GM23338 (cell line): Measurements from ENCODE around the gene REG3G. TPM values are rescaled to one million over a fixed set of nuclear protein-coding genes. Genes with fewer than 3 reads are reported as not detected.

Experiments
- ATAC-seq: fragments of 200-7000 bp; cut with Tn5 transposase; 3 replicates; pipeline ENCODE4 v1.9.1; 2020
- DNase-seq: peaks from one replicate; pipeline ENCODE4 v3.0.0-alpha.2; 2015; ENCODE audit warnings: low spot score
- H2AFZ ChIP-seq: fragments of 200-600 bp; sonication (generic); 2 replicates; pipeline ENCODE4 v1.8.0; 2016; ENCODE audit warnings: antibody characterized with exemption, mild to moderate bottlenecking, moderate library complexity
- H3F3A ChIP-seq: fragments of 200-600 bp; sonication (generic); replicated peaks from 2 replicates; pipeline ENCODE4 v1.8.0; 2017; ENCODE audit warnings: antibody characterized with exemption, mixed run types, low read depth
- H3K27ac ChIP-seq: fragments of 200-600 bp; sonication (generic); 2 replicates; pipeline ENCODE4 v1.6.1; 2016; ENCODE audit warnings: low read depth
- H3K27me3 ChIP-seq: fragments of 200-600 bp; sonication (generic); 2 replicates; pipeline ENCODE4 v1.8.0; 2016; ENCODE audit warnings: mild to moderate bottlenecking, mixed run types, moderate library complexity; ENCODE audit not compliant: insufficient read depth
- H3K36me3 ChIP-seq: fragments of 200-600 bp; sonication (generic); 2 replicates; pipeline ENCODE4 v1.8.0; 2016; ENCODE audit warnings: mild to moderate bottlenecking; ENCODE audit not compliant: insufficient read depth
- H3K4me1 ChIP-seq: fragments of 200-600 bp; sonication (generic); 2 replicates; pipeline ENCODE4 v1.8.0; 2016; ENCODE audit warnings: mild to moderate bottlenecking, moderate library complexity; ENCODE audit not compliant: insufficient read depth
- H3K4me2 ChIP-seq: fragments of 200-600 bp; sonication (generic); 2 replicates; pipeline ENCODE4 v1.7.1; 2017; ENCODE audit warnings: mixed run types
- H3K4me3 ChIP-seq: fragments of 200-600 bp; sonication (generic); 2 replicates; pipeline ENCODE4 v1.6.1; 2016; ENCODE audit warnings: mixed run types
- H3K79me2 ChIP-seq: fragments of 200-600 bp; sonication (generic); replicated peaks from 2 replicates; pipeline ENCODE4 v1.8.0; 2017; ENCODE audit warnings: mild to moderate bottlenecking; ENCODE audit not compliant: insufficient read depth
- H3K9me2 ChIP-seq: fragments of 200-600 bp; sonication (generic); 2 replicates; pipeline ENCODE4 v1.8.0; 2017; ENCODE audit not compliant: insufficient read depth
- H4K20me1 ChIP-seq: fragments of 200-600 bp; sonication (generic); replicated peaks from 2 replicates; pipeline ENCODE4 v1.8.0; 2017; ENCODE audit warnings: mild to moderate bottlenecking; ENCODE audit not compliant: insufficient read depth
- H3K27ac Mint-ChIP-seq: 2 replicates; pipeline ENCODE4 v1.8.0; 2020; ENCODE audit warnings: inconsistent platforms, mild to moderate bottlenecking, moderate library complexity, mixed read lengths
- H3K27me3 Mint-ChIP-seq: 3 replicates; pipeline ENCODE4 v1.8.0; 2022; ENCODE audit warnings: low read depth, mild to moderate bottlenecking, moderate library complexity, mixed read lengths, inconsistent platforms; ENCODE audit not compliant: insufficient read depth, poor library complexity
- H3K36me3 Mint-ChIP-seq: 3 replicates; pipeline ENCODE4 v1.8.0; 2021; ENCODE audit warnings: low read depth, mild to moderate bottlenecking, inconsistent platforms, moderate library complexity, mixed read lengths
- H3K4me1 Mint-ChIP-seq: 3 replicates; pipeline ENCODE4 v1.8.0; 2020; ENCODE audit warnings: mild to moderate bottlenecking, inconsistent platforms, mixed read lengths
- H3K4me3 Mint-ChIP-seq: 3 replicates; pipeline ENCODE4 v1.8.0; 2021; ENCODE audit warnings: moderate library complexity, mild to moderate bottlenecking, inconsistent platforms, mixed read lengths
- H3K9me3 Mint-ChIP-seq: 3 replicates; pipeline ENCODE4 v1.8.0; 2020; ENCODE audit warnings: moderate library complexity, mild to moderate bottlenecking, inconsistent platforms, mixed read lengths
- CREB1 ChIP-seq: fragments of 250-450 bp; sonication (Bioruptor Pico); IDR thresholded peaks from 2 replicates; pipeline ENCODE4 v1.5.0; 2020; ENCODE audit warnings: low read depth, mild to moderate bottlenecking, moderate library complexity
- CTCF ChIP-seq, 2 experiments: fragments of 200-600 bp in 1 of 2; sonication (generic) in 1 of 2; conservative IDR thresholded peaks; 2 replicates each; pipeline versions ENCODE4 v1.5.1 to v1.6.1; 2016 to 2017; ENCODE audit warnings: antibody characterized with exemption in 2 of 2, low read depth in 2 of 2, mild to moderate bottlenecking in 2 of 2, moderate library complexity in 1 of 2
- ETS1 ChIP-seq: IDR thresholded peaks from 2 replicates; pipeline ENCODE4 v1.6.1; 2016; ENCODE audit warnings: antibody characterized with exemption
- EZH2 ChIP-seq: fragments of 200-600 bp; sonication (generic); IDR thresholded peaks from one replicate; pipeline ENCODE4 v1.8.0; 2017; ENCODE audit warnings: antibody characterized with exemption, mild to moderate bottlenecking, low read depth; ENCODE audit not compliant: unreplicated experiment
- EZH2phosphoT487 ChIP-seq: fragments of 200-600 bp; sonication (generic); IDR thresholded peaks from one replicate; pipeline ENCODE4 v1.8.1; 2018; ENCODE audit warnings: antibody characterized with exemption; ENCODE audit not compliant: unreplicated experiment
- JUNB ChIP-seq: IDR thresholded peaks from one replicate; pipeline ENCODE4 v1.6.1; 2016; ENCODE audit warnings: antibody characterized with exemption; ENCODE audit not compliant: unreplicated experiment
- REST ChIP-seq: IDR thresholded peaks from one replicate; pipeline ENCODE4 v1.6.1; 2018; ENCODE audit warnings: antibody characterized with exemption; ENCODE audit not compliant: unreplicated experiment
- STAT1 ChIP-seq: IDR thresholded peaks from one replicate; pipeline ENCODE4 v1.6.1; 2016; ENCODE audit warnings: antibody characterized with exemption; ENCODE audit not compliant: unreplicated experiment
- ZNF331 ChIP-seq: fragments of 250-450 bp; sonication (Bioruptor Pico); IDR thresholded peaks from 2 replicates; pipeline ENCODE4 v1.5.0; 2020; ENCODE audit warnings: low read depth, mild to moderate bottlenecking, moderate library complexity
- polyA plus RNA-seq: library from polyadenylated mRNA; unstranded; fragments of >200 nt; fragmentation: Nextera tagmentation; extraction: Ambion mirVana; gene quantifications from 2 replicates; pipeline ENCODE4 v1.2.1, GENCODE V29; 2016
- total RNA-seq: library from RNA; depleted of rRNA; stranded (reverse); fragments of >200 nt; shearing (Covaris generic); gene quantifications from 2 replicates; pipeline ENCODE4 v1.2.3, GENCODE V29; 2014

Gene REG3G
- total and polyA plus RNA-seq, 2 experiments from 2014 or later: not detected

- H3K27ac ChIP-seq: no peak overlapping the region
- no peak overlapping the region for H3K4me2 ChIP-seq
- no peaks in the 10 kb centered on the region for H3K36me3 ChIP-seq
- Mint-ChIP-seq H3K9me3 (no peaks in the 10 kb centered on the region), H3K27ac (no peak overlapping the region), H3K4me3 (no peak overlapping the region), H3K36me3 (no peaks in the 10 kb centered on the region), H3K4me1 (no peaks in the 10 kb centered on the region), H3K27me3 (peaks cover 3% of the 10 kb centered on the region)
- H3K4me3 ChIP-seq: no peak overlapping the region
- ATAC-seq (no peak), DNase-seq (no peak)
- no peaks in the 10 kb centered on the region for H4K20me1 ChIP-seq
- no peaks in the 10 kb centered on the region for H3K79me2 ChIP-seq
- H2AFZ ChIP-seq: no peak overlapping the region
- H3F3A ChIP-seq: no peaks in the 10 kb centered on the region
- no peaks in the 10 kb centered on the region for H3K27me3 ChIP-seq
- H3K9me2 ChIP-seq: peaks cover 7% of the 10 kb centered on the region
- no peaks in the 10 kb centered on the region for H3K4me1 ChIP-seq
- TF ChIP-seq ZNF331 (CRISPR knock-in tag): no peak
- TF ChIP-seq CTCF (conservative IDR thresholded peaks at IDR 0.05; ENCODE audit: low read depth in 2 of 2): no peak
- TF ChIP-seq JUNB: no peak
- TF ChIP-seq REST: no peak
- no peak for TF ChIP-seq STAT1
- no peak for TF ChIP-seq EZH2
- TF ChIP-seq EZH2phosphoT487: no peak
- TF ChIP-seq ETS1: no peak
Measured at GRCh38 chr2:79013629-79014028, 11.9 kb upstream of the REG3G start.

- no peak overlapping the region for H3K4me2 ChIP-seq
- ATAC-seq (no peak), DNase-seq (no peak)
- Mint-ChIP-seq H3K4me1 (peaks cover 4% of the 10 kb centered on the region; the same call in 2 of the 3 replicates), H3K36me3 (no peaks in the 10 kb centered on the region), H3K9me3 (no peaks in the 10 kb centered on the region), H3K27me3 (peaks cover 3% of the 10 kb centered on the region), H3K27ac (no peak overlapping the region), H3K4me3 (no peak overlapping the region)
- no peaks in the 10 kb centered on the region for H3K4me1 ChIP-seq
- no peaks in the 10 kb centered on the region for H3K27me3 ChIP-seq
- no peaks in the 10 kb centered on the region for H3K36me3 ChIP-seq
- no peak for TF ChIP-seq CREB1 (CRISPR knock-in tag)
- H3K9me2 ChIP-seq: peaks cover 7% of the 10 kb centered on the region
- H3K79me2 ChIP-seq: no peaks in the 10 kb centered on the region
- H3K4me3 ChIP-seq: no peak overlapping the region
- H3F3A ChIP-seq: no peaks in the 10 kb centered on the region
- no peaks in the 10 kb centered on the region for H4K20me1 ChIP-seq
- H3K27ac ChIP-seq: no peak overlapping the region
- H2AFZ ChIP-seq: no peak overlapping the region
Measured at GRCh38 chr2:79016342-79016741, 9.2 kb upstream of the REG3G start.
